HEK293 (cell line): Measurements from ENCODE around the gene MVB12A.

Experiments used
- EGR2 ChIP-seq: fragments of 450-650 bp; formaldehyde crosslinking; IDR thresholded peaks from 2 replicates; pipeline ENCODE4 v1.5.1; 2016; ENCODE audit warnings: low read depth, missing biosample characterization, missing genetic modification characterization
- GLI2 ChIP-seq: fragments of 450-650 bp; formaldehyde crosslinking; IDR thresholded peaks from 2 replicates; pipeline ENCODE4; 2017; ENCODE audit warnings: missing biosample characterization, missing genetic modification characterization, low read depth, borderline replicate concordance
- GLIS1 ChIP-seq: fragments of 450-650 bp; formaldehyde crosslinking; IDR thresholded peaks from 2 replicates; pipeline ENCODE4 v1.5.1; 2016; ENCODE audit warnings: missing biosample characterization, missing genetic modification characterization
- OVOL3 ChIP-seq: fragments of 450-650 bp; formaldehyde crosslinking; IDR thresholded peaks from 2 replicates; pipeline ENCODE4 v1.5.1; 2016; ENCODE audit warnings: missing biosample characterization, missing genetic modification characterization
- SP2 ChIP-seq: fragments of 450-650 bp; formaldehyde crosslinking; IDR thresholded peaks from 2 replicates; pipeline ENCODE4 v1.5.1; 2016; ENCODE audit warnings: missing biosample characterization, missing genetic modification characterization
- TCF7L2 ChIP-seq: IDR thresholded peaks from 2 replicates; pipeline ENCODE4 v1.6.1; 2011; ENCODE audit warnings: low read depth, mild to moderate bottlenecking, inconsistent platforms, low read length, moderate library complexity, borderline replicate concordance
- YY2 ChIP-seq: fragments of 450-650 bp; formaldehyde crosslinking; IDR thresholded peaks from 2 replicates; pipeline ENCODE4 v1.5.1; 2016; ENCODE audit warnings: missing biosample characterization, missing genetic modification characterization
- ZBTB21 ChIP-seq: fragments of 450-650 bp; formaldehyde crosslinking; IDR thresholded peaks from 2 replicates; pipeline ENCODE4 v1.5.1; 2017; ENCODE audit warnings: missing biosample characterization, missing genetic modification characterization
- ZNF133 ChIP-seq: fragments of 450-650 bp; formaldehyde crosslinking; IDR thresholded peaks from 2 replicates; pipeline ENCODE4 v1.5.1; 2016; ENCODE audit warnings: missing biosample characterization, missing genetic modification characterization
- ZNF138 ChIP-seq: fragments of 450-650 bp; formaldehyde crosslinking; IDR thresholded peaks from 2 replicates; pipeline ENCODE4 v1.5.1; 2016; ENCODE audit warnings: missing biosample characterization, missing genetic modification characterization, borderline replicate concordance
- ZNF155 ChIP-seq: fragments of 450-650 bp; formaldehyde crosslinking; IDR thresholded peaks from 2 replicates; pipeline ENCODE4 v1.5.1; 2016; ENCODE audit warnings: missing biosample characterization, missing genetic modification characterization
- ZNF19 ChIP-seq: fragments of 450-650 bp; formaldehyde crosslinking; IDR thresholded peaks from 2 replicates; pipeline ENCODE4; 2016; ENCODE audit warnings: missing biosample characterization, missing genetic modification characterization, low read depth
- ZNF214 ChIP-seq: fragments of 450-650 bp; formaldehyde crosslinking; IDR thresholded peaks from 2 replicates; pipeline ENCODE4 v1.5.1; 2017; ENCODE audit warnings: missing biosample characterization, mild to moderate bottlenecking, missing genetic modification characterization, borderline replicate concordance
- ZNF221 ChIP-seq: fragments of 450-650 bp; formaldehyde crosslinking; IDR thresholded peaks from 2 replicates; pipeline ENCODE4 v1.5.1; 2017; ENCODE audit warnings: missing biosample characterization, missing genetic modification characterization, borderline replicate concordance
- ZNF223 ChIP-seq: fragments of 450-650 bp; formaldehyde crosslinking; IDR thresholded peaks from 2 replicates; pipeline ENCODE4 v1.5.1; 2016; ENCODE audit warnings: missing biosample characterization, missing genetic modification characterization
- ZNF302 ChIP-seq: fragments of 450-650 bp; formaldehyde crosslinking; IDR thresholded peaks from 2 replicates; pipeline ENCODE4 v1.5.1; 2016; ENCODE audit warnings: missing biosample characterization, missing genetic modification characterization, low read depth
- ZNF391 ChIP-seq: fragments of 450-650 bp; formaldehyde crosslinking; IDR thresholded peaks from 2 replicates; pipeline ENCODE4 v1.5.1; 2016; ENCODE audit warnings: low read depth, missing biosample characterization, missing genetic modification characterization, borderline replicate concordance
- ZNF501 ChIP-seq: fragments of 450-650 bp; formaldehyde crosslinking; IDR thresholded peaks from 2 replicates; pipeline ENCODE4 v1.5.1; 2016; ENCODE audit warnings: missing biosample characterization, missing genetic modification characterization
- ZNF610 ChIP-seq: fragments of 450-650 bp; formaldehyde crosslinking; IDR thresholded peaks from 2 replicates; pipeline ENCODE4 v1.5.1; 2016; ENCODE audit warnings: missing biosample characterization, missing genetic modification characterization, borderline replicate concordance
- ZNF658 ChIP-seq: fragments of 450-650 bp; formaldehyde crosslinking; IDR thresholded peaks from 2 replicates; pipeline ENCODE4; 2016; ENCODE audit warnings: missing biosample characterization, missing genetic modification characterization
- ZNF785 ChIP-seq: fragments of 450-650 bp; formaldehyde crosslinking; IDR thresholded peaks from 2 replicates; pipeline ENCODE4 v1.5.1; 2016; ENCODE audit warnings: missing biosample characterization, missing genetic modification characterization
- ZNF791 ChIP-seq: fragments of 450-650 bp; formaldehyde crosslinking; IDR thresholded peaks from 2 replicates; pipeline ENCODE4 v1.5.1; 2016; ENCODE audit warnings: missing biosample characterization, missing genetic modification characterization
- ZNF843 ChIP-seq: fragments of 450-650 bp; formaldehyde crosslinking; IDR thresholded peaks from 2 replicates; pipeline ENCODE4 v1.5.1; 2016; ENCODE audit warnings: missing biosample characterization, missing genetic modification characterization
- ZSCAN30 ChIP-seq: fragments of 450-650 bp; IDR thresholded peaks from 2 replicates; pipeline ENCODE4 v1.5.1; 2018; ENCODE audit warnings: missing biosample characterization, mild to moderate bottlenecking, missing genetic modification characterization, moderate library complexity
- TF ChIP-seq, protein P1 (sequence below): fragments of 450-650 bp; formaldehyde crosslinking; IDR thresholded peaks from 2 replicates; pipeline ENCODE4 v1.5.1; 2016; ENCODE audit warnings: missing biosample characterization, missing genetic modification characterization
- TF ChIP-seq, protein P2 (sequence below): fragments of 450-650 bp; formaldehyde crosslinking; conservative IDR thresholded peaks from 2 replicates; pipeline ENCODE4 v1.5.1; 2016; ENCODE audit warnings: low read depth, missing biosample characterization, missing genetic modification characterization
- TF ChIP-seq, protein P3 (sequence below): fragments of 450-650 bp; formaldehyde crosslinking; IDR thresholded peaks from 2 replicates; pipeline ENCODE4 v1.5.1; 2016; ENCODE audit warnings: missing biosample characterization, missing genetic modification characterization
- TF ChIP-seq, protein P4 (sequence below): fragments of 450-650 bp; formaldehyde crosslinking; IDR thresholded peaks from 2 replicates; pipeline ENCODE4 v1.5.1; 2016; ENCODE audit warnings: missing biosample characterization, missing genetic modification characterization
- TF ChIP-seq, protein P5 (sequence below): fragments of 450-650 bp; formaldehyde crosslinking; IDR thresholded peaks from 2 replicates; pipeline ENCODE4 v1.5.1; 2016; ENCODE audit warnings: missing biosample characterization, missing genetic modification characterization
- TF ChIP-seq, protein P6 (sequence below): fragments of 450-650 bp; formaldehyde crosslinking; IDR thresholded peaks from 2 replicates; pipeline ENCODE4 v1.5.1; 2016; ENCODE audit warnings: missing biosample characterization, missing genetic modification characterization

The MVB12A gene

DNA sequence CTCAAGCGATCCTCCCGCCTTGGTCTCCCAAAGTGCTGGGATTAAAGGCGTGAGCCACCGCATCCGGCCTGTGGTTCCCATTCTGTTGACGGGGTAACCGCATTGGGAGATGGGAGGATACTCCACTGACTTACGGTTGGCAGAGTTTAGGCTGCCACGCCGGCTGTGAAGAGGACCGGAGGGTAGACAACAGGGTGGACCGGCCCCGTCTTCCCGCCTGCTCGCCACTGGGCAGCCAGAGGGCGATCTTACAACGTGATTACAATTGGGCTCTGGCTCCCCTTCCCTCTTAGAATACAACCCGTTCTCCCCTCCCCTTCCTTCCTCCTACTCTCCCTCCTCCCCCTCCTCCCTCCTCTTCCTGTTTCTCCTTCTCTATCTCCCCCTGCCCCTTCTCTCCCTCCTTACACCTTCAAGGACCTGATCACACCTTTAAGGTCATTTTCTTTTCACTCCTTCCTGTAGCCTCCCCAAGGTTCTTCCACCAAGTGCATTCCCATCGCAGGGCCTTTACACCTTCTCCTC lies 24.9 kb upstream of the MVB12A start (continued):
- TF ChIP-seq, protein P1, sequence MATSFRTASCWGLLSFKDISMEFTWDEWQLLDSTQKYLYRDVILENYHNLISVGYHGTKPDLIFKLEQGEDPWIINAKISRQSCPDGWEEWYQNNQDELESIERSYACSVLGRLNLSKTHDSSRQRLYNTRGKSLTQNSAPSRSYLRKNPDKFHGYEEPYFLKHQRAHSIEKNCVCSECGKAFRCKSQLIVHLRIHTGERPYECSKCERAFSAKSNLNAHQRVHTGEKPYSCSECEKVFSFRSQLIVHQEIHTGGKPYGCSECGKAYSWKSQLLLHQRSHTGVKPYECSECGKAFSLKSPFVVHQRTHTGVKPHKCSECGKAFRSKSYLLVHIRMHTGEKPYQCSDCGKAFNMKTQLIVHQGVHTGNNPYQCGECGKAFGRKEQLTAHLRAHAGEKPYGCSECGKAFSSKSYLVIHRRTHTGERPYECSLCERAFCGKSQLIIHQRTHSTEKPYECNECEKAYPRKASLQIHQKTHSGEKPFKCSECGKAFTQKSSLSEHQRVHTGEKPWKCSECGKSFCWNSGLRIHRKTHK (tag by site-specific recombination): no peak
- TF ChIP-seq GLIS1 (tag by site-specific recombination): peak; percentile 13; the same call in 1 of the 2 replicates
- no peak for TF ChIP-seq ZNF19
- peak; percentile 31; the same call in 1 of the 2 replicates for TF ChIP-seq ZNF785 (tag by site-specific recombination)
- TF ChIP-seq, protein P2, sequence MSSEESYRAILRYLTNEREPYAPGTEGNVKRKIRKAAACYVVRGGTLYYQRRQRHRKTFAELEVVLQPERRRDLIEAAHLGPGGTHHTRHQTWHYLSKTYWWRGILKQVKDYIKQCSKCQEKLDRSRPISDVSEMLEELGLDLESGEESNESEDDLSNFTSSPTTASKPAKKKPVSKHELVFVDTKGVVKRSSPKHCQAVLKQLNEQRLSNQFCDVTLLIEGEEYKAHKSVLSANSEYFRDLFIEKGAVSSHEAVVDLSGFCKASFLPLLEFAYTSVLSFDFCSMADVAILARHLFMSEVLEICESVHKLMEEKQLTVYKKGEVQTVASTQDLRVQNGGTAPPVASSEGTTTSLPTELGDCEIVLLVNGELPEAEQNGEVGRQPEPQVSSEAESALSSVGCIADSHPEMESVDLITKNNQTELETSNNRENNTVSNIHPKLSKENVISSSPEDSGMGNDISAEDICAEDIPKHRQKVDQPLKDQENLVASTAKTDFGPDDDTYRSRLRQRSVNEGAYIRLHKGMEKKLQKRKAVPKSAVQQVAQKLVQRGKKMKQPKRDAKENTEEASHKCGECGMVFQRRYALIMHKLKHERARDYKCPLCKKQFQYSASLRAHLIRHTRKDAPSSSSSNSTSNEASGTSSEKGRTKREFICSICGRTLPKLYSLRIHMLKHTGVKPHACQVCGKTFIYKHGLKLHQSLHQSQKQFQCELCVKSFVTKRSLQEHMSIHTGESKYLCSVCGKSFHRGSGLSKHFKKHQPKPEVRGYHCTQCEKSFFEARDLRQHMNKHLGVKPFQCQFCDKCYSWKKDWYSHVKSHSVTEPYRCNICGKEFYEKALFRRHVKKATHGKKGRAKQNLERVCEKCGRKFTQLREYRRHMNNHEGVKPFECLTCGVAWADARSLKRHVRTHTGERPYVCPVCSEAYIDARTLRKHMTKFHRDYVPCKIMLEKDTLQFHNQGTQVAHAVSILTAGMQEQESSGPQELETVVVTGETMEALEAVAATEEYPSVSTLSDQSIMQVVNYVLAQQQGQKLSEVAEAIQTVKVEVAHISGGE: peak; percentile 71
- TF ChIP-seq ZNF658 (tag by site-specific recombination): no peak
- TF ChIP-seq ZNF302 (tag by site-specific recombination): 0 out of 2 replicates have a peak, but pooled peaks have one; percentile 32
- peak; percentile 95 for TF ChIP-seq EGR2
- TF ChIP-seq ZNF155 (tag by site-specific recombination): no peak
- no peak for TF ChIP-seq ZNF391 (tag by site-specific recombination)
- no peak for TF ChIP-seq ZNF133
- TF ChIP-seq, protein P3, sequence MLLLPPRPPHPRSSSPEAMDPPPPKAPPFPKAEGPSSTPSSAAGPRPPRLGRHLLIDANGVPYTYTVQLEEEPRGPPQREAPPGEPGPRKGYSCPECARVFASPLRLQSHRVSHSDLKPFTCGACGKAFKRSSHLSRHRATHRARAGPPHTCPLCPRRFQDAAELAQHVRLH (tag by site-specific recombination): peak; percentile 89
- no peak for TF ChIP-seq ZNF791 (tag by site-specific recombination)
- TF ChIP-seq ZBTB21 (tag by site-specific recombination): no peak
- TF ChIP-seq, protein P4, sequence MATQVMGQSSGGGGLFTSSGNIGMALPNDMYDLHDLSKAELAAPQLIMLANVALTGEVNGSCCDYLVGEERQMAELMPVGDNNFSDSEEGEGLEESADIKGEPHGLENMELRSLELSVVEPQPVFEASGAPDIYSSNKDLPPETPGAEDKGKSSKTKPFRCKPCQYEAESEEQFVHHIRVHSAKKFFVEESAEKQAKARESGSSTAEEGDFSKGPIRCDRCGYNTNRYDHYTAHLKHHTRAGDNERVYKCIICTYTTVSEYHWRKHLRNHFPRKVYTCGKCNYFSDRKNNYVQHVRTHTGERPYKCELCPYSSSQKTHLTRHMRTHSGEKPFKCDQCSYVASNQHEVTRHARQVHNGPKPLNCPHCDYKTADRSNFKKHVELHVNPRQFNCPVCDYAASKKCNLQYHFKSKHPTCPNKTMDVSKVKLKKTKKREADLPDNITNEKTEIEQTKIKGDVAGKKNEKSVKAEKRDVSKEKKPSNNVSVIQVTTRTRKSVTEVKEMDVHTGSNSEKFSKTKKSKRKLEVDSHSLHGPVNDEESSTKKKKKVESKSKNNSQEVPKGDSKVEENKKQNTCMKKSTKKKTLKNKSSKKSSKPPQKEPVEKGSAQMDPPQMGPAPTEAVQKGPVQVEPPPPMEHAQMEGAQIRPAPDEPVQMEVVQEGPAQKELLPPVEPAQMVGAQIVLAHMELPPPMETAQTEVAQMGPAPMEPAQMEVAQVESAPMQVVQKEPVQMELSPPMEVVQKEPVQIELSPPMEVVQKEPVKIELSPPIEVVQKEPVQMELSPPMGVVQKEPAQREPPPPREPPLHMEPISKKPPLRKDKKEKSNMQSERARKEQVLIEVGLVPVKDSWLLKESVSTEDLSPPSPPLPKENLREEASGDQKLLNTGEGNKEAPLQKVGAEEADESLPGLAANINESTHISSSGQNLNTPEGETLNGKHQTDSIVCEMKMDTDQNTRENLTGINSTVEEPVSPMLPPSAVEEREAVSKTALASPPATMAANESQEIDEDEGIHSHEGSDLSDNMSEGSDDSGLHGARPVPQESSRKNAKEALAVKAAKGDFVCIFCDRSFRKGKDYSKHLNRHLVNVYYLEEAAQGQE (tag by site-specific recombination): no peak
- no peak for TF ChIP-seq GLI2
- TF ChIP-seq ZNF610 (tag by site-specific recombination): peak; percentile 22; the same call in 1 of the 2 replicates
- TF ChIP-seq, protein P5, sequence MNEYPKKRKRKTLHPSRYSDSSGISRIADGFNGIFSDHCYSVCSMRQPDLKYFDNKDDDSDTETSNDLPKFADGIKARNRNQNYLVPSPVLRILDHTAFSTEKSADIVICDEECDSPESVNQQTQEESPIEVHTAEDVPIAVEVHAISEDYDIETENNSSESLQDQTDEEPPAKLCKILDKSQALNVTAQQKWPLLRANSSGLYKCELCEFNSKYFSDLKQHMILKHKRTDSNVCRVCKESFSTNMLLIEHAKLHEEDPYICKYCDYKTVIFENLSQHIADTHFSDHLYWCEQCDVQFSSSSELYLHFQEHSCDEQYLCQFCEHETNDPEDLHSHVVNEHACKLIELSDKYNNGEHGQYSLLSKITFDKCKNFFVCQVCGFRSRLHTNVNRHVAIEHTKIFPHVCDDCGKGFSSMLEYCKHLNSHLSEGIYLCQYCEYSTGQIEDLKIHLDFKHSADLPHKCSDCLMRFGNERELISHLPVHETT: peak; percentile 79
- TF ChIP-seq ZNF221 (tag by site-specific recombination): no peak
- TF ChIP-seq YY2: no peak
- TF ChIP-seq ZNF214 (tag by site-specific recombination): no peak
- TF ChIP-seq, protein P6, sequence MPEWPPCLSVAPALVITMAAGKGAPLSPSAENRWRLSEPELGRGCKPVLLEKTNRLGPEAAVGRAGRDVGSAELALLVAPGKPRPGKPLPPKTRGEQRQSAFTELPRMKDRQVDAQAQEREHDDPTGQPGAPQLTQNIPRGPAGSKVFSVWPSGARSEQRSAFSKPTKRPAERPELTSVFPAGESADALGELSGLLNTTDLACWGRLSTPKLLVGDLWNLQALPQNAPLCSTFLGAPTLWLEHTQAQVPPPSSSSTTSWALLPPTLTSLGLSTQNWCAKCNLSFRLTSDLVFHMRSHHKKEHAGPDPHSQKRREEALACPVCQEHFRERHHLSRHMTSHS: 0 out of 2 replicates have a peak, but pooled peaks have one; percentile 29
- TF ChIP-seq SP2 (tag by site-specific recombination): peak; percentile 82
- TF ChIP-seq ZNF223 (tag by site-specific recombination): no peak
- no peak for TF ChIP-seq TCF7L2
- peak; percentile 83 for TF ChIP-seq ZNF501 (tag by site-specific recombination)
- no peak for TF ChIP-seq OVOL3
- TF ChIP-seq ZNF138 (tag by site-specific recombination): no peak
- peak; percentile 83; the same call in 1 of the 2 replicates for TF ChIP-seq ZSCAN30 (tag by site-specific recombination)
- TF ChIP-seq ZNF843 (tag by site-specific recombination): peak; percentile 59; the same call in 1 of the 2 replicates
